Heart left ventricle (tissue), 13 donors: ENCODE data around the gene MS4A8.

ENCODE experiments used
- CTCF ChIP-seq, 12 donors: fragments of 200-600 bp; sonication (generic) in 4 of 12; IDR thresholded peaks; one replicate each; pipeline versions ENCODE4 v1.5.0 to v1.8.0; 2018 to 2022; ENCODE audit warnings: antibody characterized with exemption in 12 of 12, mild to moderate bottlenecking in 5 of 12
- POLR2A ChIP-seq, 2 donors: fragments of 450-650 bp; IDR thresholded peaks; one replicate each; pipeline ENCODE4 v1.6.1; 2017; ENCODE audit warnings: antibody characterized with exemption in 2 of 2, mild to moderate bottlenecking in 2 of 2, moderate library complexity in 2 of 2
- donor health status: ischemic (EF 13 %, LVEDD 7.1; RV severe dilation, severe dysfunction).
- donor health status: DM: no; HTN: yes; CAD: no.
- donor health status: DM: no; HTN: no; CAD: no.
- donor health status: ischemic (EF 25% LVEDD 6.9; RV normal size, moderate dysfunction).
- donor health status: ischemic (EF 25% LVEDD 5.7; RV mildly dilated, moderate dysfunction).
- donor health status: ischemic (EF 35%, LVEDD 5.7; RV mildly dilated, moderate dysfunction).
- donor health status: nonischemic (EF 11% LVEDD 7.7; RV severe dilation, severe dysfunction).
- donor health status: DM: yes; HTN: yes; CAD: no.
- donor health status: PGD.
- donor health status: ischemic (EF 29% LVEDD 5.4; RV normal size, mild dysfunction).
- donor health status: nonischemic (EF 23%, LVEDD 6.1; RV moderate dilation, normal function).

- TF ChIP-seq CTCF (IDR thresholded peaks at IDR 0.05): no peak
- no peak for TF ChIP-seq POLR2A (IDR thresholded peaks at IDR 0.05)
These were observed 27.2 kb upstream of the MS4A8 start for GRCh38 chr11:60672255-60672654.
